ENCODE data around the gene KRTAP12-1. TPM values are rescaled to one million over a fixed set of nuclear protein-coding genes. Genes with fewer than 3 reads are reported as not detected.

KRTAP12-1 gene
- total and polyA plus RNA-seq, 2 of the 8 experiments (the other 6 are each of a cell fraction or from before 2014, with no cell fraction given): 0.50 to 0.73 TPM

- TF ChIP-seq TEAD4 (IDR thresholded peaks at IDR 0.05; ENCODE audit: low read depth, low read length) (no peak), POLR2AphosphoS5 (IDR thresholded peaks at IDR 0.05; ENCODE audit: low read depth, low read length) (peak; percentile 42; the same call in 1 of the 2 replicates), KDM1A (IDR thresholded peaks at IDR 0.05; ENCODE audit: borderline replicate concordance, low read length) (peak; percentile 99), NRF1 (IDR thresholded peaks at IDR 0.05; ENCODE audit: low read depth, low read length) (no peak), TAF7 (optimal IDR thresholded peaks at IDR 0.05; ENCODE audit: borderline replicate concordance, low read depth, low read length) (no peak), CTCF (IDR thresholded peaks at IDR 0.05; ENCODE audit: control extremely low read depth in 1 of 3, insufficient read depth in 1 of 3, low read depth in 1 of 3, low read length in 3 of 3) (no peak), HDAC2 (IDR thresholded peaks at IDR 0.05; ENCODE audit: borderline replicate concordance in 1 of 2, low read depth in 2 of 2, low read length in 2 of 2) (peak; percentile 73 to 89; a peak in 2 of 4 replicates), CEBPB (IDR thresholded peaks at IDR 0.05; ENCODE audit: low read depth, low read length) (no peak), BACH1 (IDR thresholded peaks at IDR 0.05; ENCODE audit: low read length) (peak; percentile 86), KDM5A (IDR thresholded peaks at IDR 0.05; ENCODE audit: low read length) (no peak), BRCA1 (IDR thresholded peaks at IDR 0.05; ENCODE audit: low read depth, low read length) (no peak), SIRT6 (IDR thresholded peaks at IDR 0.05; ENCODE audit: low read length) (no peak), CBX8 (IDR thresholded peaks at IDR 0.05; ENCODE audit: borderline replicate concordance, low read depth, low read length) (no peak), RFX5 (IDR thresholded peaks at IDR 0.05; ENCODE audit: borderline replicate concordance, low read depth, low read length) (no peak), EZH2 (IDR thresholded peaks at IDR 0.05; ENCODE audit: low read depth, low read length, severe bottlenecking) (no peak), POLR2A (IDR thresholded peaks at IDR 0.05; ENCODE audit: control extremely low read depth in 1 of 2, low read depth in 2 of 2, low read length in 2 of 2) (no peak)
Measured at GRCh38 chr21:44706026-44706705, 24.2 kb upstream of the KRTAP12-1 start (continued).

All from H1 (cell line).